Measurements from ENCODE around the gene ARVCF. TPM values are rescaled to one million over a fixed set of nuclear protein-coding genes. Genes with fewer than 3 reads are reported as not detected.

ARVCF gene, protein sequence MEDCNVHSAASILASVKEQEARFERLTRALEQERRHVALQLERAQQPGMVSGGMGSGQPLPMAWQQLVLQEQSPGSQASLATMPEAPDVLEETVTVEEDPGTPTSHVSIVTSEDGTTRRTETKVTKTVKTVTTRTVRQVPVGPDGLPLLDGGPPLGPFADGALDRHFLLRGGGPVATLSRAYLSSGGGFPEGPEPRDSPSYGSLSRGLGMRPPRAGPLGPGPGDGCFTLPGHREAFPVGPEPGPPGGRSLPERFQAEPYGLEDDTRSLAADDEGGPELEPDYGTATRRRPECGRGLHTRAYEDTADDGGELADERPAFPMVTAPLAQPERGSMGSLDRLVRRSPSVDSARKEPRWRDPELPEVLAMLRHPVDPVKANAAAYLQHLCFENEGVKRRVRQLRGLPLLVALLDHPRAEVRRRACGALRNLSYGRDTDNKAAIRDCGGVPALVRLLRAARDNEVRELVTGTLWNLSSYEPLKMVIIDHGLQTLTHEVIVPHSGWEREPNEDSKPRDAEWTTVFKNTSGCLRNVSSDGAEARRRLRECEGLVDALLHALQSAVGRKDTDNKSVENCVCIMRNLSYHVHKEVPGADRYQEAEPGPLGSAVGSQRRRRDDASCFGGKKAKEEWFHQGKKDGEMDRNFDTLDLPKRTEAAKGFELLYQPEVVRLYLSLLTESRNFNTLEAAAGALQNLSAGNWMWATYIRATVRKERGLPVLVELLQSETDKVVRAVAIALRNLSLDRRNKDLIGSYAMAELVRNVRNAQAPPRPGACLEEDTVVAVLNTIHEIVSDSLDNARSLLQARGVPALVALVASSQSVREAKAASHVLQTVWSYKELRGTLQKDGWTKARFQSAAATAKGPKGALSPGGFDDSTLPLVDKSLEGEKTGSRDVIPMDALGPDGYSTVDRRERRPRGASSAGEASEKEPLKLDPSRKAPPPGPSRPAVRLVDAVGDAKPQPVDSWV
- total RNA-seq = 2.6 and 3.3 TPM in 2 replicates

DNA sequence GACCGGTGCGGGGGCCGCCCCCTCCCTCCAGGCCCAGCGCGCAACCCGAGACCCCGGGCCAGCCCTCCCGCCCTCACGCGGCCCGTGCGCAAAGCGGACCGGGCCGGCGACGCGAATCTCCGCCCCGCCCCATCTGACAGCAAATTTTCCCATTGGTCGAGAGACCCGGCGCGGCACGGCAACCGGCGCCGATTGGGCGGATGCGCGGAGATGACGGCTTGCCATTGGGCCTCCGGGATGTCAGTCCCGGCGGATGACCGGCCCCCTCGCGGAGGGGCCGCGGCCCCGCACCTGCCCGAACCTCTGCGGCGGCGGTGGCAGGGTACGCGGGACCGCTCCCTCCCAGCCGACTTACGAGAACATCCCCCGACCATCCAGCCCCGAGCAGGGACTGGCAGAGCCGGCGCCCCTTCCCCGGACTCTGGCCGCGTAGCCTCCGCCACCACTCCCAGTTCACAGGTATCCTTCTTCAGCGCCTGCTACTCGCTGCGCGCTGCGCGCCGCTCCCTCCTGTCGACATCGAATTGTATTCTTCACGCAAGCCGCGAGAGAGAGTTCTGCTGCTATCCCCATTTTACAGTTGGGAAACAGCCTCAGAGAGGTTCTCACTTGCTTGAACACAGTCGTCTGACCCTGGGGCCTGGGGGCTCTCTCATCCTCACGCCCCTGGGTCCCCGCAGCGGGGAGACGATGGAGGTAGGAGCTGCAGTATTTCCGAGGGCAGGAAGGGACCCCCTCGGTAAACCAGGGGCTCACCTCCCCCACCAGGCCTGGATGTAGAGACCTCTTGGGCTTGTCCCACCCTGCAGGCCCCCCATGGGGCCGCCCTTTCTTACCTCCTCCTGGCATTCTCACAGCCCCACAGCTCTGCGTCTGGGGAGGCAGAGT lies at the start of gene ARVCF:
TSS of gene ARVCF (minus strand) at position 90 of the 888 bp plus-strand sequence. CDS start 26,029 bp downstream, outside the sequence.

DNA sequence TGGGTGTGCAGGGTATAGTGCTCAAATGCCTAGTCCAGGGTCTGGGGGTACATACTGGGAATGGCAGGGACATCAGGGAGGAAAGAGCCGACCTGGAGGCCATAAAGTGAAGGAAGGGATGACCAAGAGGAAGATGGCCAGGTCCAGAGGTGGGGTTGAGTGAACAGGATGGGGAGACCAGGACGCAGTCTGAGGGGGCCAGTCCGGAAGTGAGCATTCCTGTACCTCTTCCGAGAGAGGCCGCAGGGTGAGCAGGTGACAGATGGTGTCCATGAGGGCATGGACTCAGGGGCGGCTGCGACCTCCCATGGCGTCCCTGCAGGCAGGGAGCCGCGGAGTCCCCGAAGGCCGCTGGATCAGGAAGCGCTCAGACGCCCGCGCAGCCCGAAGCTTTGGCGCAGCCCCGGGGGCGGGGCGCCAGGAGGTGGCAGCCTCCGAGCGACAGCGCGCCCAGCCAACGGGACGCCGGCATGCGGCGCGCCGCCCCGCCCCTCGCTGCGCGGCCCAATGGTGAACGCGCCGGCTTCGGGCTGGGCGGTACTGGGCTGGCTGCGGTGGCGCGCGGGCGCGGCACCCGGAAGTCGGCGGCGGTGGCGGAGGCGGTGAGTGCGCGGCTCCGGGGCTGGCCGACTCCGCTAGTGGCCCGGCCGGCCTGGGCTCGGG lies 4.0 kb upstream of the ARVCF start, which contains the start of gene TANGO2:
TSS of gene TANGO2 (plus strand) at position 578 of the 663 bp plus-strand sequence. CDS start 15,689 bp downstream, outside the sequence.

DNA sequence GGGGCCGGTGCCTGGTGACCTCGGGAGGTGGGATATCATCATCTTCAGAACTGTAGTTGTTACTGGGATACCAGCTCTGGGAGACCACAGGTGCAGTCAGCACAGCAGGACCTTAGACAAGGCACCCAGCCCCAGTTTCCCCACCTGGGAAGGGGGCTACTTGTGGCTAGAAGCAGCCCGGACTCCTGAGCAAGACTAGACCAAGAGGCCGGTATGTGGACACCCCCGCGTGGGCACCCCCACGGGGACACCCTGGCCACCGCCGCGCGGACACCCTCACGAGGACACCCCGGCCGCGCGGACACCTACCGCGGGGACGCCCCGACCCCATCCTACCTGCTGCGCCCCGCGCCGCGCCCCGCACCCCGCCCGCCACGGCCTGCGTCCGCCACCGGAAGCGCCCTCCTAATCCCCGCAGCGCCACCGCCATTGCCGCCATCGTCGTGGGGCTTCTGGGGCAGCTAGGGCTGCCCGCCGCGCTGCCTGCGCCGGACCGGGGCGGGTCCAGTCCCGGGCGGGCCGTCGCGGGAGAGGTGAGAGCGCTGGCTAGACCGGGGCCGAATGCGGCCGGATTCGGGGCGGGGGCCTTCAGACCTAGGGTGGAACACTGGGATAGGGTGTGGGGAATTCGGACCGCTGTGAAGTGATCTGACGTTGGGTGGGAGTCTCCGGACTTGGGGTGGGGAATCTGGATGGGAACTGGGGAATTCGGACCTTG lies 75.1 kb downstream of the ARVCF start, which contains the start of the genes COMT and TXNRD2:
TSS of gene COMT (plus strand) at position 408 of the 718 bp plus-strand sequence. CDS start 20,755 bp downstream, outside the sequence.
TSS of gene TXNRD2 (minus strand) at position 454 of the 718 bp plus-strand sequence. CDS start at position 439, 15 bp downstream.

Small RNAs within 50 kb of the gene (small RNA-seq; reads per million reads assigned to genes)
- gene MIR185 = 102 reads per million, percentile 98 among the genes with 10 or more reads in this experiment

Other genes starting within 250 kb of the ARVCF start
- 5.7 and 7.0 TPM in 2 replicates for gene GNB1L, start 161.9 kb downstream of the ARVCF start, total RNA-seq
- gene RTL10, start 161.9 kb downstream of the ARVCF start, total RNA-seq = 9.9 and 15.2 TPM in 2 replicates
- 86.4 and 136 TPM in 2 replicates for gene COMT, start 75.1 kb downstream of the ARVCF start, total RNA-seq
- gene TXNRD2, start 75.0 kb downstream of the ARVCF start, total RNA-seq = 20.9 and 31.3 TPM in 2 replicates
- 28.7 and 31.5 TPM in 2 replicates for gene TANGO2, start 4.3 kb upstream of the ARVCF start, total RNA-seq
- 17.6 and 30.1 TPM in 2 replicates for gene DGCR8, start 63.4 kb upstream of the ARVCF start, total RNA-seq
- gene RANBP1, start 99.3 kb upstream of the ARVCF start, total RNA-seq = 221 and 271 TPM in 2 replicates
- gene TRMT2A, start 100.4 kb upstream of the ARVCF start, total RNA-seq = 50.3 and 52.8 TPM in 2 replicates
- gene ZDHHC8, start 115.0 kb upstream of the ARVCF start, total RNA-seq = 9.6 and 14.9 TPM in 2 replicates
- 0.37 and 2.2 TPM in 2 replicates for gene CCDC188, start 134.2 kb upstream of the ARVCF start, total RNA-seq